Endothelial cell (in vitro differentiated cells): ENCODE results near the gene TRIO. TPM values are rescaled to one million over a fixed set of nuclear protein-coding genes. Genes with fewer than 3 reads are reported as not detected.

Source experiments
- DNase-seq: peaks from one replicate; pipeline ENCODE4 v3.0.0; 2021; ENCODE audit warnings: low spot score
- H3K27ac Mint-ChIP-seq: one replicate; pipeline ENCODE4 v1.8.0; 2021; ENCODE audit warnings: mixed read lengths, inconsistent platforms; ENCODE audit not compliant: unreplicated experiment
- H3K27me3 Mint-ChIP-seq: one replicate; pipeline ENCODE4 v1.8.0; 2021; ENCODE audit warnings: mild to moderate bottlenecking, moderate library complexity, mixed read lengths, inconsistent platforms; ENCODE audit not compliant: unreplicated experiment
- H3K36me3 Mint-ChIP-seq: one replicate; pipeline ENCODE4 v1.8.0; 2021; ENCODE audit warnings: mild to moderate bottlenecking, low read depth, mixed read lengths, inconsistent platforms; ENCODE audit not compliant: unreplicated experiment
- H3K4me1 Mint-ChIP-seq: one replicate; pipeline ENCODE4 v1.8.0; 2021; ENCODE audit warnings: mild to moderate bottlenecking, mixed read lengths, inconsistent platforms; ENCODE audit not compliant: unreplicated experiment
- H3K4me3 Mint-ChIP-seq: one replicate; pipeline ENCODE4 v1.8.0; 2021; ENCODE audit warnings: mild to moderate bottlenecking, mixed read lengths, inconsistent platforms; ENCODE audit not compliant: unreplicated experiment
- H3K9me3 Mint-ChIP-seq: one replicate; pipeline ENCODE4 v1.8.0; 2021; ENCODE audit warnings: mixed read lengths, inconsistent platforms; ENCODE audit not compliant: unreplicated experiment
- total RNA-seq: library from RNA; stranded (reverse); fragmentation: NEBNext Ultra II Directional; extraction: Animal tissue kit (Norgen Biotek cat#: 25700); gene quantifications from one replicate; pipeline ENCODE4 v1.2.1, GENCODE V29; 2021; ENCODE audit not compliant: unreplicated experiment
- TF ChIP-seq, protein P1 (sequence below): fragments of 200-600 bp; sonication (generic); IDR thresholded peaks from one replicate; pipeline ENCODE4 v1.5.0; 2021; ENCODE audit warnings: antibody characterized with exemption; ENCODE audit not compliant: unreplicated experiment

Gene TRIO
- total RNA-seq, 1 donor from 2014 or later = 229 TPM

- Mint-ChIP-seq H3K27ac (no peak overlapping the region), H3K9me3 (no peaks in the 10 kb centered on the region), H3K27me3 (peaks cover 16% of the 10 kb centered on the region), H3K4me3 (peak overlapping the region; percentile 48), H3K4me1 (peaks cover 65% of the 10 kb centered on the region), H3K36me3 (peaks cover 43% of the 10 kb centered on the region)
- TF ChIP-seq, protein P1, sequence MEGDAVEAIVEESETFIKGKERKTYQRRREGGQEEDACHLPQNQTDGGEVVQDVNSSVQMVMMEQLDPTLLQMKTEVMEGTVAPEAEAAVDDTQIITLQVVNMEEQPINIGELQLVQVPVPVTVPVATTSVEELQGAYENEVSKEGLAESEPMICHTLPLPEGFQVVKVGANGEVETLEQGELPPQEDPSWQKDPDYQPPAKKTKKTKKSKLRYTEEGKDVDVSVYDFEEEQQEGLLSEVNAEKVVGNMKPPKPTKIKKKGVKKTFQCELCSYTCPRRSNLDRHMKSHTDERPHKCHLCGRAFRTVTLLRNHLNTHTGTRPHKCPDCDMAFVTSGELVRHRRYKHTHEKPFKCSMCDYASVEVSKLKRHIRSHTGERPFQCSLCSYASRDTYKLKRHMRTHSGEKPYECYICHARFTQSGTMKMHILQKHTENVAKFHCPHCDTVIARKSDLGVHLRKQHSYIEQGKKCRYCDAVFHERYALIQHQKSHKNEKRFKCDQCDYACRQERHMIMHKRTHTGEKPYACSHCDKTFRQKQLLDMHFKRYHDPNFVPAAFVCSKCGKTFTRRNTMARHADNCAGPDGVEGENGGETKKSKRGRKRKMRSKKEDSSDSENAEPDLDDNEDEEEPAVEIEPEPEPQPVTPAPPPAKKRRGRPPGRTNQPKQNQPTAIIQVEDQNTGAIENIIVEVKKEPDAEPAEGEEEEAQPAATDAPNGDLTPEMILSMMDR = no peak
- no peak for DNase-seq
Measured at GRCh38 chr5:14428302-14429081, 285.4 kb downstream of the TRIO start.

DNA sequence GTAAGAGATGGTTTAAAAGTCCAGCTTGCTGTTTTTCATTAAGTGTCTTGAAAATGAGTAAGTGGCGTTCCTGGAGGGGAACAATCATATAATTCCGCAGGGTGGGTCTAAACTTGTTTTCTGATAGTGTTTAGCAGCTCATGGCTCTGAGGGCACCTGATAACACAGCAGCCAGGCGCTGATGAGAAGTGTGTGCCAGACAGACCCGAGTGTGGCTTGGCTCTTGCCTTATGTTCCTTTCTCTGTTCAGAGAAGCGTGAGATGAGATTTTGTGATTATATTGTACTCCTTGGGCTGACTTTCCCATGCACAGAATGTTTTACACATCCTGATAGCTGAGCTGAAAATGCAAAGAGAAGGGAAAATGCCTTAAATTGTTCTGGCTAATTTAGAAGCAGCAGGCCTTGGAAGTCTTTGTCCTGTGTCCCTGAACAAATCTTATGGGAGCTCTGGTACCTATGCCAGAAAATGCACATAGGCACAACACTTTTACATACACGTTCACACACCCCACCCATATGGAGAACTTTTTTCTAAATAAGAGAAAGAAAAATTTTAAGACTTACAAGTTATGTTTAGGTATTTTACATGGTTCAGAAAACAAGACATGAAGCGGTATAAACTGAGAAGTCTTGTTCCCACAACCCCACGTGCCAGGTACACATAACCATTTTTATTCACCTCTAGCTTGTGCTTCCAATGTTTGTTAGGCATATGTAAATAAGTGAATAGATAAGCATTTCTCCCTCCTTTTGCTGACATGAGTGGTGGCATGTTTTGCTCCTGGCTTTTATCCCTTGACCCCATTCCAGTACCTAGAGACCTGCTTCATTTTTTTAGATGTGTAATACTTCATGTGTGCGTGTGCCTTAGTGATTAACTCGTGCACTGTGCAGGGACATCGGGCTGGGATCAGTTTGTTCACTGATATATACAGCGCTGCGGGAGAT is 286.2 kb downstream of the TRIO start:
- H3K27me3 Mint-ChIP-seq = peaks cover 14% of the 10 kb centered on the region
- no peak overlapping the region for H3K4me3 Mint-ChIP-seq
- peak overlapping the region; percentile 19 for H3K27ac Mint-ChIP-seq
- no peak for DNase-seq
- H3K4me1 Mint-ChIP-seq = peaks cover 56% of the 10 kb centered on the region
- H3K36me3 Mint-ChIP-seq = peaks cover 43% of the 10 kb centered on the region
- TF ChIP-seq, protein P1 = no peak
- H3K9me3 Mint-ChIP-seq = no peaks in the 10 kb centered on the region

DNA sequence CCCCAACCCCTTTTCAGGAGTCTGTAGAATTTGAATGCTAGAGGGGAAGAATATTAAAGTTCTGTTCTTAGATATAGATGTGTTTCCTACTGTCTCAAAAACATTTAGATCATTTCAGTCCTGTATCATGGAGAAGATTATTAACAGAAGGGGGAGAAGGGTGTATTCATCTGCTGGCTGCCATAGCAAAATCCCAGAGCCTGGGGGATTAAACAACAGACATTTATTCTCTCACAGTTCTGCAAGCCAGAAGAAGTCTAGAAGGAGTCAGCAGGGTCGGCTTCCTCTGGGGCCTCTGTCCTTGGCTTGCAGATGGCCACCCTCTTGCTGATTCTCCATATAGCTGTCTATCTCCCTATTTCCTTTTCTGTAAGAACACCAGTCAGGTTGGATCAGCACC is 288.4 kb downstream of the TRIO start:
- Mint-ChIP-seq H3K27ac (peak overlapping the region; percentile 52), H3K36me3 (peaks cover 35% of the 10 kb centered on the region), H3K27me3 (peaks cover 13% of the 10 kb centered on the region), H3K9me3 (no peaks in the 10 kb centered on the region), H3K4me3 (no peak overlapping the region), H3K4me1 (peaks cover 50% of the 10 kb centered on the region)
- TF ChIP-seq, protein P1 = no peak
- no peak for DNase-seq

GRCh38 chr5:14432931-14433589 is 289.9 kb downstream of the TRIO start:
- DNase-seq = no peak
- Mint-ChIP-seq H3K4me1 (peaks cover 49% of the 10 kb centered on the region), H3K27me3 (peaks cover 6% of the 10 kb centered on the region), H3K36me3 (peaks cover 32% of the 10 kb centered on the region), H3K4me3 (no peak overlapping the region), H3K27ac (peak overlapping the region; percentile 65), H3K9me3 (no peaks in the 10 kb centered on the region)
- TF ChIP-seq, protein P1 = no peak
